Midbrain (tissue), 1 donor: ENCODE data around the gene APPL1.
"Not testable (repeated sequence)": the region's sequence is repeated elsewhere in the genome, so short reads cannot be mapped to it uniquely, and the experiment has no call there.

Experiments used
- DNase-seq: peaks from one replicate; lab custom pipeline; 2025; lab: John Stamatoyannopoulos, UW

The APPL1 gene

DNA sequence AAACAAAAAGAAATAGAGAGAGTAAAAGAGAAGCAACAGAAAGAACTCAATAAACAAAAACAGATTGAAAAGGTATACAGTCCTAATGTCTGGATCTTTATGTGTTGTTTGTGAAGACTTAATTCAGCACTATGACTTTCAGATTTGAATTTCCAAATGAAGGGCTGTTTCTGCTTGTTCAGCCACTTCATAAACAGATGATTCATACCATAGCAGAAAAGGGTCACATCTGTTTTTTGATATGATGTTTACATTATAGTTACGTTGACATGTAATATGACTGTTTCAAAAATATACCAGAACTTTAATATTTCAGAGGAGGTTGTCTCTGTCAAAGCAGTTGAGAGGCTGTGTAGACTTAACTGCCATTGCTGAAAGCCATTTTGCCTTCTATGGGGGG lies 40.9 kb downstream of the APPL1 start:
- DNase-seq = no peak

DNA sequence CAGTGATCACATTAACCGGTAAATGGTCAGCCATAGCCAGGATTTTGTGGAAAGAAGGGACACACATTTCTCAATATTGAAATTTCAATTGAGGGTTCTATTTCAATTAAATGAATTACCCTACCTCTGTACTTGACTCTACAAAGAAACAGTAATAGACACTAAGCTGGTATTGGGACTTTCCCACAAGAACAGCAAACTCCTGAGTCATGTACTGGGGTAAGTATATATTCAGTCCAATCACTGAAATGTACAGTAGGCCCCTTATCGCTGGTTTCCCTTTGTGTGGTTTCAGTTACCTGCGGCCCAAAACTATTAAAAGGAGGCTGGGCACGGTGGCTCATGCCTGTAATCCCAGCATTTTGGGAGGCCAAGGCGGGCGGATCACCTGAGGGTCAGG lies 47.3 kb downstream of the APPL1 start:
- DNase-seq = no peak

DNA sequence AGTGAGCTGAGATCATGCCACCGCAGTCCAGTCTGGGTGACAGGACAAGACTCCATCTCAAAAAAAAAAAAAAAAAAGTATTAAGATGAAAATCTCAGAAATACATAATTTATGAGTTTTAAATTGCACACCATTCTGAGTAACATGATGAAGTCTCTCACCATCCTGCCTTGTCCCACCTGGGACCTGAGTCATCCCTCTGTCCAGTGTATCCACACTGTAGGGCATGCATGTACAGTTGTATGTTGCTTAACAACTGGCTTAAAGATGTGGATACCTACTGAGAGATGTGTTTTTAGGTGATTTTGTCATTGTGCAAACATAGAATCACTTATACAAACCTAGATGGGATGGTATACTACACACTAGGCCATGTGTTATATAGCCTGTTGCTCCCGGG lies 47.9 kb downstream of the APPL1 start:
- DNase-seq = no peak

DNA sequence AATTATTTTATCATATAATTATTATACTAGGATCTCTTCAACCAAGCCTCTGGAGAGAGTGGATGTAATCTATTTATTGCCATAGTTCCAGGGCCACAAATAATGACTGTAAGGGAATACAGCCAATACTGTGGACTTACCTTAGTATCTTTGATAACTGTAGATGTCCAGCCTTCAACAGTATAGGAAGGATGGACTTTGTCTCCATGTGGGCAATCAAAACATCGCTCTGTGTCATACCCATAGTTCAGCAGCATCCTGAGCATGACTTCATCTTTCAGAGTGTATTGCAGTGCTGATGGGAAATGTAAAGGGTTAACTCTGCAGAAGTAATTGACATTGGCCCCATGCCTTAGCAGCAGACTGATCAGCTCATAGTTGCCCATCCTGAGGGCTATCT lies 50.7 kb downstream of the APPL1 start:
- DNase-seq = no peak

DNA sequence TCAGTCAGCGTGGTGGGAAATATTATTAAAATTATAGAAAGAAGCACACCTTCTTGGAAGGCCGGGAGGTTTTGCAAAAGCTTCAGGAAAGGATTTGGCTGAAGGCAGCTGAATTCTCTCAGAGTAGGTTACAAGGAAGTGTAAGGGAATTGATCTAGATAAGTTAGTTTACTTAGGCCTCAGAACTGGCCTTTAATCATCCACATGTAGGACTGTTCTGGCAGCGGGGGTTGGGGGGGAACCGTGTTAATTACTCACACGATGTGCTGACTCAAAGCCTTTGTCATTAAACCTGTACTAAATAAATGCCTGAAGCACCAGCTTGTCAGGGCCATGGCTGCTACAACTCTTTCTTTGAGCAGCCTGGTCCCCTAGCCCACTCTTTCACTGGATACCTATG lies 52.2 kb downstream of the APPL1 start:
- DNase-seq = no peak

DNA sequence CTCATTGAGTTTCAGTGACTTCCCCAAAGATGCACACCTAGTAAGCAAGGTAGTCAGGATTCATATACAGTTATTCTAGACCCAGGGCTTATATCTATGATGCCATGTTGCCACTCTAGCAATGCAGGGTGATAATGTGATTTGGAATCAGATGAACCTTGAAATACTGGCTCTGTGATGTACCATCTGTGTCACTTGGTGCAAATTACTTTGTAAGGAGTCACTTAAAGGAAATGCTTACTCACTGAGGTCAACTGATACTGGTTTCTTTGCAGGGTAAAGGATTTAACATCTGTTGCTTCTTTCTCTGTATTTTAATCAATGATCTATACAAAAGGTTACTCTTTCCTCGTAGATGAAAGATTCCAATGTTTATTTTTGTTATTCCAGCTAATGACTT lies 54.2 kb downstream of the APPL1 start:
- no peak for DNase-seq

DNA sequence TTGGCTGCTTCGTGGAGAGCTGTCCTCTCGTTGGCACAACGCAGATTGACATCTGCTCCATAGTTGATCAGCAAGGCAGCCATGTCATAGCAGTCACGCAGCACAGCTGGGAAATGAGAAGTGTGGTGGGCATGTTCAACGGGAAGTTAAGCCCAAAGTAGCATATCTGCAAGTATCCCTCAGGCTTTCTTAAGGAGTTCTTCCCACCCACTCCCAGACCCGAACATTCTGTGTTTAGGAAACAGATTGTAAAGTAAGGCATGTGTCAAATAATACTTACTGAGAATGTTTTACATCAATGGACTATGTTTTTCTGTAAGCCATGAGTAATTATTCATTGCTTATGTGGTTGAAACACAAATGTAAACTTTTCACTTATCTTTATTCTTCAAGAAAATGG lies 55.8 kb downstream of the APPL1 start:
- DNase-seq = no peak

DNA sequence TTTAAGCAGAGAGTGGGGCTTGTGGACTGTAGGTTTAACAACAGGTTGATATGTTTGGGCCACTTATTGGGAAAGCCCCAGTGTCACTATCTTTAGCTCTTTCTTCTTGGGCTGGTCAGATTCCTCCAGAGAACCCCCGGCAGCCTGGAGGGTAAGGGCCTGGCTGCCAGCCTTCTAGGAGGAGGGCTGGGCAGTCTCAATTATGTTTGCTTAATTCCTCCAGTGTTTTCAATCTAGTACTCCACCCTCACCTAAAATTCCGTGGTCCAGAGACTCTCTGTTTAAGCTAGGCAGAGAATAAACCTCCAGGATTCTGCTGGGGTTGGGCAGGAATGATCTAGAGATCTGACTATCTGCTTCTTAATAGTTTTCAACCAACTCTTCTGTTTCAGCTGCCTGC lies 59.7 kb downstream of the APPL1 start:
- no peak for DNase-seq

DNA sequence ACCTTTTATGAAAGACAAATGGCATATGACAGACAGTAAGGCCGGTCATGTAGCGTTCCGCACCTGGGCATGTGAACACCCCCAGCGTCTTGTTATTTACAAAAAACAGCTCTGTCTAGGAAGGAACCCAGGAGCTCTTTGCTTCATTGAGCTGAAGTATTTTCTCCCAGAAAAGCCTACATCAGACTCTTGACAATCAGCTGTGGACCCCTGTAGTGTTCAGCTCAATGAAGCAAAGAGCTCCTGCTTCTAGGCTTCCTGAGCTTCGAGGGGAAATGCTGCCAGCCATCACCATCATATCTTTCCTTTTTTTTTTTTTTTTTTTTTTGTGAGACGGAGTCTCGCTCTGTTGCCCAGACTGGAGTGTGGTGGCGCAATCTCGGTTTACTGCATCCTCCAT lies 60.9 kb downstream of the APPL1 start:
- no peak for DNase-seq

DNA sequence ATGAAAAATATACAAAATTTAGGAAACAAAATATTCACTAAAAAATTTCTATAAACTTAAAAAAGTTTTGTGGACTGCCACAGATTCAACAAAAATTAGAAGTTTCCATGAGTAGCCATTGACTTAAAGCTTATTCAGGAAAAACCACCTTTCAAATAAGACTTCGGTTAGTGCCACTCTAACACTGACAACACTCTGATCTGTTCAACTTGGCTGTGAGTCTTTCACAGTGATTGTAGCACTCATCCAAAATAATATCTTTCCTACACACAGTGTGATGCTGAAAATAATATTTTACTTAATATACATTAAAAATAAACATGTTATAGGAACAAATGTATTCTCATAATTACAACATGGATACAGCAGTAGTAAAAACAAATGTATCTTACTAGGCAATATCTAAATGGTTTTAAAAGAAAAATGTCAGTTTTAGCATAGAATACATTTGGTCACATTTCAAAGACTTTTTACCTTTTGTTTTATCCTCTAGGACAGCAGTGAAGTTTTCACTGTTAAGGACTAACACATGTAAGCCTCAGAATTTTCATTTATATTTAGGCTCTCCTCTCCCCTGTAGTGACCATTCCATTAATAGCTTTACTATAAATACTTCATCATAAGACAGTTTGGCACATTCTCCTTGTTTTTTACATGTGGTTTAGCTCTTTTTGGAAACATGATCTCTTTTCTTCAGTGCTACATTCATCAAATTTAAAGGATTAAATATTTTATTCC lies 64.8 kb downstream of the APPL1 start, which contains the start of gene ASB14:
Gene ASB14, minus strand, starts transcription at position 527 of the 738 bp plus-strand sequence. CDS start 652 bp downstream, outside the sequence.
- DNase-seq = no peak

DNA sequence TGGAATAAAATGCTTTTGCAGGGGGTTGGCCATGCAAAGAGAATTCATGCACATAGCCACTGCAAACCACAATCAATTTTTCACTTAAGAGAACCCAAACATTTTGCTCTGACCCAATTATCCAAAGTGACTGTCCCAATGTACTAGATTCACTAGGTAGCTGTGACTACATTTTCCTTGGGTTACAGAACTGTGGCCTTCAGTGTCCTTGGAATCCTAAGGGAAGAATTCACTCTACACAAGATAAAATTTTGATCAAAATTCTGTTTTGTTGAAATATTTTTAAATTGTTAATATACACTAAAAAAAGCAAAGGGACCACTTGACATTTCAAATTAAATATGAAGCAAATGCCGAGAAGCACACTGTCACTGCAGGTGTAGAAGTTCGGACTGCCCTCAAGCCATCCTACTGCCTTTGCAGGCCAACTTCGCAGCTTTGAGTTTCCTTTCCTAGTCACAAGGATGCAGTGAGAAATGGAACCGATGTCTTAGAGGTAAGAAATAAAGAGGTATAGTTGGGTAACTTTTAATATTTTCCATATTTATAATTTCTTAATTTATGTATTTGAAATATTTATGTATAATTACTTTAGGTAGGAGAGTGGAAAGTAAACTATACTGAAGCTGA lies 65.5 kb downstream of the APPL1 start:
- DNase-seq = no peak

DNA sequence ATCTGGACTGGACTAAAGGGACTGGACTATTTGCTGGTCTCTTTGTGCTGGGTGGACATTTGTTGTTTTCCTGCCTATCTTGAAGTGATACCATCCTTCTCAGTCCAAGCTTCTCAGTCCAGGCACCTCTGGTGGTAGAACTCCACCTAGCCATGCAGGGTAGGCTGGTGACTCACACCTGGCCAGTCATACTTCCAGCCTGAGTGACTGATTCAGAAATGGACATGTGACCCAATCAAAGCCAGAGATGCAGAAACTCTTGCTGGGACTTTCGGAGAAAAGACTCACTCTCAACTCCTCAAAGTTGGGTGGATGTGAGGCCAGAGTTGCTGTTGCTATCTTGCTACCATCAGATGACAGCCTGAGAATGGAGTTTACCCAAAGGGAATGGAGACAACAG lies 70.5 kb downstream of the APPL1 start:
- no peak for DNase-seq

DNA sequence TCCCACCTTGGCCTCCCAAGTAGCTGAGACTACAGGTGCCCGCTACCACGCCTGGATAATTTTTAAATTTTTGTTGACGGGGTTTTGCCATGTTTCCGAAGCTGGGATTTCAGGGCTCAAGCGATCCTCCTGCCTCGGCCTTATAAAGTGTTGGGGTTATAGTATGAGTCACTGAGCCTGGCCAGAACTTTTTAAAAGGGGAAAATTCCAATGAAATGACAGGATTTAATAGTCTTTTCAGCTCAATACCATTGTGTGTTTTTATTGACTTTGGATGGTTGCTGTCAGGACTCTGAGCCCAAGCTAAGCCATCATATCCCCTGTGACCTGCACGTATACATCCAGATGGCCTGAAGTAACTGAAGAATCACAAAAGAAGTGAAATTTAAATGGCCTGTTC lies 76.0 kb downstream of the APPL1 start:
- DNase-seq = not testable (repeated sequence)

DNA sequence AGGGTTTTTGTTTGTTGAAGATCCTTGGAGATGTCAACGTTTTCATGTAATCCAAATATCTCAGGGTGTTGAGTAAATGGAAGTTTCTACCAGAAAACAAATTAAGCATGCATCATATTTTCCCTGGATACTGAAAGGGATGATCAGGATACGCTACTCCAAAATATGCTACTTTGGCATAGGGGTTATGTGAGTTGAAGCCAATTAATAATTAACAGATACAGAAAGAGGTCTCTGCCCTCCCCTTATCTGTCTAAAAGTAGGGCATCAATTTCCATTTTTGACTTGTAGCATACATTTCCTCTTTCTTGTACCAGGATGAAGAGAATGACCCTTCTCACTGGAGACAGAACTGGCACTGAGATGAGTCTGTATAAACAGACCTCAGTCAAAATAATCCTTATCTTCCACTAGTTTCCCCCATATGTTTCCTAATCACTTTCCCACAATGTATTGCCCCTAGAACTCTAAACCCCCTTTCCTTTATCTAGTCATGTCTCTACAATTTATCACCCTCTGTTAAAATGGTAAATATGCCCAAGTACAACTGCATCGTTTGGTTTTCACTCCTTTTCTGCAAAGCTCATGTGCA lies 82.3 kb downstream of the APPL1 start:
- DNase-seq = no peak

DNA sequence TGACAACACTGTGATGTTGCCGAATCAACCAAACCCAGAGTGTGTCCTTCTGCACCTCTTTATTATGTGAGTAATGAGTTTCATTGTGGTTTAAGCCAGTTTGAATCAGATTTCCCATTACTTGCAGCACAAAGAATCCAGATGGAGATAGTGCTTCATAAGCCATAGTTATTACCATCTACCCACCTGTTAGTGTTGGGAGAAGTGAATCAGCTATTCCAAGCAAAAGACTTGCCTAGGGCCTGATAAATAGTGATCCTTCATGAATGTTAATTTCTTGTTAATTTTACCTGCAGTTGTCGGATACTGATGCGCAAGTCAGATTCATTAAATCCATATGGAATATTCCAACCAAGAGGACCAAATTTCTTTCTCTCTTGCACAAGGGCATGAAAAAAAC lies 86.7 kb downstream of the APPL1 start:
- DNase-seq = no peak
